ENCODE data around the gene KCNH2.

GRCh38 chr7:150966002-150966401 lies 12.1 kb downstream of the KCNH2 start:
- TF ChIP-seq, protein P1, sequence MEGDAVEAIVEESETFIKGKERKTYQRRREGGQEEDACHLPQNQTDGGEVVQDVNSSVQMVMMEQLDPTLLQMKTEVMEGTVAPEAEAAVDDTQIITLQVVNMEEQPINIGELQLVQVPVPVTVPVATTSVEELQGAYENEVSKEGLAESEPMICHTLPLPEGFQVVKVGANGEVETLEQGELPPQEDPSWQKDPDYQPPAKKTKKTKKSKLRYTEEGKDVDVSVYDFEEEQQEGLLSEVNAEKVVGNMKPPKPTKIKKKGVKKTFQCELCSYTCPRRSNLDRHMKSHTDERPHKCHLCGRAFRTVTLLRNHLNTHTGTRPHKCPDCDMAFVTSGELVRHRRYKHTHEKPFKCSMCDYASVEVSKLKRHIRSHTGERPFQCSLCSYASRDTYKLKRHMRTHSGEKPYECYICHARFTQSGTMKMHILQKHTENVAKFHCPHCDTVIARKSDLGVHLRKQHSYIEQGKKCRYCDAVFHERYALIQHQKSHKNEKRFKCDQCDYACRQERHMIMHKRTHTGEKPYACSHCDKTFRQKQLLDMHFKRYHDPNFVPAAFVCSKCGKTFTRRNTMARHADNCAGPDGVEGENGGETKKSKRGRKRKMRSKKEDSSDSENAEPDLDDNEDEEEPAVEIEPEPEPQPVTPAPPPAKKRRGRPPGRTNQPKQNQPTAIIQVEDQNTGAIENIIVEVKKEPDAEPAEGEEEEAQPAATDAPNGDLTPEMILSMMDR (IDR thresholded peaks at IDR 0.05) = no peak
- TF ChIP-seq EZH2 (IDR thresholded peaks at IDR 0.05; ENCODE audit: borderline replicate concordance, insufficient read depth, low read depth, low read length, poor library complexity, severe bottlenecking) = no peak
